Endometrial microvascular endothelial cells (primary cell): ENCODE results near the gene CDH13. TPM values are rescaled to one million over a fixed set of nuclear protein-coding genes. Genes with fewer than 3 reads are reported as not detected.

Experiments used
- in situ Hi-C: cut with HindIII; loops from 2 replicates; pipeline ENCODE4 v1.10.0; 2017; ENCODE audit warnings: low sequenced_read_pairs, low pct_unique_long_range_greater_than_20kb; ENCODE audit errors: inconsistent ontology term
- total RNA-seq: library from RNA; depleted of rRNA; stranded (reverse); fragments of >200 nt; gene quantifications from one replicate; pipeline ENCODE4 v1.2.3, GENCODE V29; 2015; ENCODE audit errors: inconsistent ontology term

The CDH13 gene
- total RNA-seq, 1 donor from 2014 or later: 75.5 TPM

DNA sequence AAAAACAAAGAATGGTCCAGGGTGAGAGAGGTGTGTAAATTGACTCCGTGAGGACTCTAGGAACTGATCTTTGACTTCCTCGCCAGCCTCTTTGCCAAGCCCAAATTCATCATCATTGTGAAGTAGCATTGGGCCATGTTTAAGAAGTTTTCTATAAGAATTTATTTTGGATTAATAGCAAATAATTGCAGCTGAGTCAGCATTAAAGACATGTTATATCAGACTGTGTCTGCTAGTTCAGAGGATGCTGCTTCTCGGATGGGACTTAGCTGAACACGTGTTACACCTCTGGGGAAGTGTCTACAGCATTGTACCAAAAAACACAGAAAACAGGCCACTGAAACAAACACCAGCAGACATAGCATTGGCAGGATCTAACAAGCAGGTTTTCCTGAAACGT lies 366.6 kb downstream of the CDH13 start:
- in situ Hi-C loops: no loop called here

DNA sequence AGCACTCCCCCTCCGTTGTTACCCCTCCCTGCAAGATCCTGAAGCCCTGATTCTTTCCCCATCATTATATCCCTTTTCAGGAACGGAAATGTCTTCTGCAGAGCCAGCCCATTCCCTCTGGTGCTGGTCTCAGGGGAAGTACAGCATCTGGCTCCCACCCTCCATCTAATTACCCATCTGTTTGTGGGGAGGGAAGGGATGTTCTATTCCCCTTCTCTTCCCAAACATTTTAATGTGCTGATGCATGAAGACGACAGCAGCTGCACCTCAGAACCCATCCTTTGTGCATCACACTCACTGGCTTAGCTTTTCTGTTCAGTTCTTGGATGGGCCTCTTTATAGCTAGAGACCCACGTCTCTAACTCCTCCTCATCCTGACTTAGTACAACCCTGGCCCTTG lies 367.2 kb downstream of the CDH13 start:
- in situ Hi-C loops: no loop called here

DNA sequence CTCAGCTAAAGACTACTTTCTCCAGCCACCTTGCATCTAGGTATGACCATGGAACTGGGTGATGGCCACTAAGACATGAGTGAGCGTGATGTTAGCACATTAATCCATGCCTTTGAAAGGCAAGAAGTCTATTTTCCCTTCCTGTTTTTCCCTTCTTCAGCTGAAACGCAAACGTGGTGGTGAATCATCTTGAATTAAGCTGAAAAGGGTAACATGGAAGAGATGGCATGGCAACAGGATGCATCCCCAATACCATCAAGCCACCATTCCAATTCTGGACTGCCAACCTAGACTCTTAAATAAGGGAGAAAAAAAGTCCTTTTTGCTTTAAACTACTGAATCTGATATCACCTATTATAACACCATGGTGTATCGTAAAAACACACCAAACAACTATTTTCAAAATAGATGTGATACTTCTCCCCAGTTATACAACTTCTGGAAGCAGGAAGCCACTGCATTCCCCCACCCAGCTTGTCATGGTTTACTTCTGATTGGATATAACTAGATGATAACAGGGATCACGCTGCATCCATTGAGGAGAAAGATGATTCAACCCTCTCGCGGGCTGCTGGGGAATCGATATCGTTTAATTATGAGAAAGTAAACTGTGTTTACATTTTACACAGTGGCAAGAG lies 368.6 kb downstream of the CDH13 start:
- in situ Hi-C loops: no loop called here

- in situ Hi-C loops: no loop called here
Observed at GRCh38 chr16:82995924-82996441, 369.2 kb downstream of the CDH13 start.

- in situ Hi-C loops: no loop called here
Observed at GRCh38 chr16:82996814-82997213, 370.0 kb downstream of the CDH13 start.

- in situ Hi-C loops: no loop called here
Observed at GRCh38 chr16:82999711-83000110, 372.9 kb downstream of the CDH13 start.

DNA sequence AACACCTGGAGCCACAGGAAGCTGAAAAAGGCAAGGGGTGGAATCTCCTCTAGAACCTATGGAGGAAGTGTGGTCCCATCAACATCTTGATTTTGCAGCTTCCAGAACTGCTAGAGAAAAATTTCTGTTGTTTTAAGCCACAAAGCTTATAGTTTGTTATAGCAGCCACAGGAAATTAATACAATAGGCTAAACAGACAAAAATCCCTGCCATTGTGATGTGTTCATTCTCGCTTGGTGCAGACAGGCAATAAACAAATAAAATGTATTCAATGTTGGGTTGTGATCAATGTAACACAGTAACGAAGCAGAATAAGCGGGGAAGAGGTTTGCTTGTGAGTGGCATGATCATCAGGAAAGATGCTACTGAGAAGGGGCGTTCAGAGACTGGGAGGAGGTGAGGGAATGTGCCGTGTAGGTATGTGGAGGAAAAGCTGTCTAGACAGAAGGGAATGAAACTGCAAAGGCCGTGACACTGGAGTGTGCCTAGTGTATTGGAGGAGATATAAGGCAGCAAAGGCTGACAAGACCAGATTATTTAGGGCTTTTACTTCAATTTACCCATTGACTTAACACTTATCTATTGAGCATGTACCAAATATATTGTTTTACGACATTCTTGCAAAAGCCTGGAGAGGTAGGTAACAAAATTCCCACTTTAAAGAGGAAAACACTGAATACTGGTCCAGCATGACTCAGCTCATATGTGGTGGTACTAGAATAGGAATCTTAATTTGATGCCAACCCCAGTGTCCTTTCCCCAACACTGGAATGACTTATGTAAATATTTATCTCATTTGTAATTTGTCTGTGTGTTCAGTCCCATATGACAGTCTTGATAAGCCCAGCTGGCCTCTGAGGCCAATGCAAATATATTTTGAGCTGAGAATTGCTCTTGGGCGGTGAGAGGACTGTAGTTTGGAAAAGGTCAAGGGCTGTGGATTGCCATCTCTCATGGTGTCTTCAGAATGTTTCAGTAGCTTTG lies 375.9 kb downstream of the CDH13 start:
- in situ Hi-C loops: no loop called here

DNA sequence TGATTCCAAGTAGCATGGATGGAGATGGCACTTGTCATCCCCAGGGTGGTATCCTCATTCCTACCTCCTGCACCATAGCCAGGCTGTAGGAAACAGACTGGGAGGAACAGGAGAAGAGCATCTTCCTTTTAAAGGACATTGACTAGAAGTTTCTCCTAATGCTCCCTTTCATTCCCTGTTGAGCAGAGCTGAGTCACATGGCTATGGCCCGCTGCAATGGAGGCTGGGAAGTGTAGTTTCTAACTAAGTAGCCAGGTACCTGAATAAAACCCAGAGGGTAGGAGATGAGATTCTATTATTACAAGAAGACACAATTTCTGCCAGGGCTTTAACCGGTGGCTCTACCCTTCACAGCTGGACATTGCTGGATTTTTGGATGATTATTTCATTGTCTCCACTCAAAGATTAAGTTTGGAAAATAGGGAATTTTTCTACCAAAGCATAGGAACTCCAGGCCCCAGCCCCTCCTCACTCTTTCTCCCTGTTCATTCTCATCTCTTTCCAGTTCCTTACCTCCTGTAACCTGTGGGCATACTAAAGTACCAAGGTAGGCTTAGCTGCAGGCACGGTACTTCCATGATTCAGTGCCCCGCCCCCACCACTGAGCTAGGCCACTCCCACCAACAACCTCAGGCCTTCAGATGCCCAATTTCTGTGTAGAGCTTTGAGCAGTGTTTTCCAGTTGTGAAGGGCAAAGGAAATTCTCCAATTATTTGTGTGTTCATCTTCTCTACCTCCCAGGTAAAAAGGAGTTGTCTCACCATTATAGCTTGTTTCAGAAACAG lies 378.3 kb downstream of the CDH13 start:
- in situ Hi-C loops: no loop called here

GRCh38 chr16:83005653-83006160 lies 378.9 kb downstream of the CDH13 start:
- in situ Hi-C loops: no loop called here

DNA sequence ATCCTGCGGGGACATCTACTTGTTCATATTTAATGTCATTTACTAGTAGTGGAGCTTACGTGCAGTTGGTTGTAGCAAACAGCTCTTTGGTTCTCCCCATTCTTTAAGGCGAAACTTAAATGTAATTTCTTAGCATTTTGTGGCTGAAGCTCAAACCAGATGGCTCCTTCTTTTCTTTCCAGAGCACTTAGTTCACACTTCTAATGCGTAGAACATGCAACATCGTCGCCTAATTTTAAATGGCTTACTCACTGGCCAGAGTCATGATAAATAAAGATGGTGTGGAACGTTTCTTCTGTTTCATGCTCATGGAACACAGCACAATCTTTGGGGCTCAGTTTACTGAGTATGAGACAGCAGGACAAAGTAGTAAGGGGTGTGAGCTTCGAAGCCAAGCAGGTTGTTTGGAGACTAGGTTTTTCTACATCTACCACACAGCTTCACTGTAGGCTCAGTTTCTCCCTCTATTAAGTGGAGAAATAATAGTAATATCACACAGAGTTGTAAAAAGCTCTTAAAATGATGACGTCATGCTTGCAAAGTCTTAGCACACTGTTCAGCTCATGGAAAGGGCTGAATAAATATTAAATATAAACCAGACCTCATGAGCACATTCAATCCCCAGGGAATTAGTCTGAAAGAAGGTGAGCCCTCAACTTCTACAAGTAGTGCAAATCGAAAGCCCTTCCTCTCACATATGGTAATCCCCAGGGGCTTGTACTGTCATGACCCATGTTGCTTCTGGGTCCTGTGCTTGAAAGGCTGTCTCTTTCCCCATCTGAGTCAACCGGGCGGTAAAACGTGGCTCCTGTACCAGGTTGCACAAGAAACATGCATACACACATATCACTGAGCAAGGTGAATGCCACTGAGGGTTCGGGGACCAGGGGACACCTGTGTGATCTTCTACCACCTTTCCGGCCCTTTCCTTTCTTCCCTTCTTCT lies 384.3 kb downstream of the CDH13 start:
- in situ Hi-C loops: no loop called here

GRCh38 chr16:83011939-83012338 lies 385.2 kb downstream of the CDH13 start:
- in situ Hi-C loops: no loop called here

- in situ Hi-C loops: no loop called here
Observed at GRCh38 chr16:83013071-83013470, 386.3 kb downstream of the CDH13 start.

DNA sequence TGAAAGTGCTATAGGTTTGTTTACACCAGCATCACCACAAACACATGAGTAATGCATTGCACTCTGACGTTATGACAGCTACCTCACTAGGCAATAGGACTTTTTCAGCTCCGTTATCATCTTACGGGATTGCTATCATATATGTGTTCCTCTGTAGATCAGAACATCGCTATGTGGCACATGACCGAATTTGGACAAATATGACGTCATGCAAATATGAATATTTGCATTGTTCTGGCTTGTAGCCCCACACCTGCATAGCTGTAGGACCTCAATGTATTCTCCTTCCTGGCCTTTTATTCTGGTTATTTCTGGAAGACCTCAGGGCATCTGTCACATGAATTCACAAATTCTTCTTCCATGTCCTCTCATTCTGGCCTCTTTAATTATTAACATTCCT lies 393.2 kb downstream of the CDH13 start:
- in situ Hi-C loops: no loop called here

- in situ Hi-C loops: no loop called here
Observed at GRCh38 chr16:83021045-83021444, 394.3 kb downstream of the CDH13 start.

DNA sequence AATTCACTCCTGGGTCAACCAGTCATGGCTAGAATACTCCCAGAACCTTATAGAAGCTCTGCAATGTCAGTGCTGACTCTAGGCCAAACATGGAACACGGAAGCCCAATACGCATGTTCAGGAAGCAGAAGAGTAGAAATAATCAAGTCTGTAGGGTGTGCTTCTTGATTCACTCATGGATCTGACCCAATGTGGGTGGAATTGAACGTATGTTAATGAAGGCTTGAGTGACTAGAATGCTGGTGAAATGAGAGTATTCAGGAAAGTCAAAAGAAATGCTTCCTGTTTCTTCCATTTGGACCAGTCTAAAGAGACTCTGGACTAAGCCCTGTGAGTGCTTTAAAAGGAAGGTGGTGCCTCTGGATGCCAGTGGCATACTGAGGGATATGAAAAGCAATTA lies 395.0 kb downstream of the CDH13 start:
- in situ Hi-C loops: no loop called here

DNA sequence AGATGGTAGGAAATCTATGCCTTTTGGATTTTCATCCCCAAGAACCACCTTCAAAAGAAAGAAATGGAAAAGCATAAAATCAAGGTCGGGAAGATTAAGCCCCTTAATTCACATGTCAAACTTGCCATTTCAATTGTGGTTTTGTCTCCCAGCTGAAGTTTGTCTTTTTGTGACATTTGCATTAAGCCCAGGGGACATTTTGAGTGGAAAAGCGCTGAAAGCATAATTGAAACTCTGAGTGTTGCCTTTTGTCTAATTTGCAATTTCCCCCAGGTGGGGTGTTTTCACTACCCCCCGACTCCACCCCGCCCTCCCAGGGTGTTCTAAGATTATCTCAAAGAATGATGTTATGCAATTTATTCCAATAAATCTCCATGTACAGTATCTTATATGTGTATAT lies 396.2 kb downstream of the CDH13 start:
- in situ Hi-C loops: no loop called here

- in situ Hi-C loops: no loop called here
Observed at GRCh38 chr16:83023640-83024039, 396.9 kb downstream of the CDH13 start.

- in situ Hi-C loops: no loop called here
Observed at GRCh38 chr16:83027973-83028372, 401.2 kb downstream of the CDH13 start.
